Prostate gland (tissue), 2 donors: ENCODE results near the gene GPR137B. TPM values are rescaled to one million over a fixed set of nuclear protein-coding genes. Genes with fewer than 3 reads are reported as not detected.

Experiments
- DNase-seq: peaks from one replicate; pipeline ENCODE4 v3.0.0-alpha.2; 2019; ENCODE audit warnings: low spot score
- H3K27ac ChIP-seq, 2 donors: fragments of 200-600 bp; sonication (generic); 2 replicates each; pipeline ENCODE4 v1.5.1; 2017 to 2019
- H3K27me3 ChIP-seq: fragments of 200-600 bp; sonication (generic); replicated peaks from 2 replicates; pipeline ENCODE4 v1.5.1; 2019; ENCODE audit not compliant: insufficient read depth
- H3K36me3 ChIP-seq, 2 donors: fragments of 200-600 bp; sonication (generic); 1 replicate in 1 of 2; 2 replicates in 1 of 2; pipeline versions ENCODE4 v1.5.1 to v1.8.1; 2017 to 2019
- H3K4me1 ChIP-seq: fragments of 200-600 bp; sonication (generic); replicated peaks from 2 replicates; pipeline ENCODE4 v1.5.1; 2019
- H3K4me3 ChIP-seq, 2 donors: fragments of 200-600 bp; sonication (generic); 2 replicates each; pipeline ENCODE4 v1.5.1; 2017 to 2019
- H3K9me3 ChIP-seq: fragments of 200-600 bp; sonication (generic); 2 replicates; pipeline ENCODE4 v1.5.1; 2017
- CTCF ChIP-seq, 4 experiments: fragments of 200-600 bp in 2 of 4; fragments of 450-650 bp in 2 of 4; sonication (generic) in 2 of 4; IDR thresholded peaks; 1 replicate in 3 of 4; 2 replicates in 1 of 4; pipeline ENCODE4 v1.5.1; 2016 to 2019; ENCODE audit warnings: antibody characterized with exemption in 4 of 4, mild to moderate bottlenecking in 2 of 4, moderate library complexity in 2 of 4
- POLR2A ChIP-seq: fragments of 450-650 bp; IDR thresholded peaks from one replicate; pipeline ENCODE4 v1.6.1; 2016; ENCODE audit warnings: antibody characterized with exemption, mild to moderate bottlenecking
- POLR2AphosphoS5 ChIP-seq: sonication (generic); formaldehyde crosslinking; IDR thresholded peaks from one replicate; pipeline ENCODE4 v1.6.1; 2017; ENCODE audit warnings: antibody characterized with exemption
- WGBS: methylation state at CpG from one replicate; pipeline ENCODE4 v1.1.5; 2018; 5-methylcytosine and 5-hydroxymethylcytosine counted together
- intact Hi-C: fragments of 100-400 bp; cut with DNase I; formaldehyde crosslinking; loops from one replicate; pipeline ENCODE4 v1.14.2; 2022
- total RNA-seq, 2 donors: library from RNA; depleted of rRNA; stranded (reverse); fragments of >200 nt; gene quantifications; one replicate each; pipeline ENCODE4 v1.1.0, GENCODE V29; 2016

GPR137B gene
- total RNA-seq, 2 donors from 2014 or later, result 9.1 to 33.7 TPM

DNA sequence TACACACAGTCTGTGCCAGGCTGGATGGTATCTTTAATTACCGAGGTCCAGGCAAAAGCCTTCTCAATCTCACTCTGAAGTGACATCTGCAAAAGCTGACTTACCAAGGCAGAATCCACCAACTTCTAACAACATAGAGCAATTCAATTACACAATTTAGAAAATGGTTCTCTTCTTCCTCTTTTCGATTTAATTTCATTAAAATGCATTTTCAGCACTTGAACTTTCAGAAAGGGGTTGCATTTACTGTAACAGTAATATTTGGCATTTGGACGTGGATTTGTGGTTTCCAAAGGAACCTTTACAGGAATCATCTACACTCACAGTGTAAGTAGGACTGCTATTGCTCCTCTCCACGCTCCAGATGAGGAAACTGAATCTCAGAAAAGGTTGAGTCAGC lies 86.1 kb downstream of the GPR137B start:
- 86% methylated on average over 4 of the region's 4 CpGs for WGBS
- TF ChIP-seq CTCF (IDR thresholded peaks at IDR 0.05), result no peak
- TF ChIP-seq POLR2AphosphoS5, result no peak
- TF ChIP-seq POLR2A, result no peak
- H3K27me3 ChIP-seq, result no peaks in the 10 kb centered on the region
- H3K27ac ChIP-seq, result no peak overlapping the region
- no peaks in the 10 kb centered on the region for H3K36me3 ChIP-seq
- no peaks in the 10 kb centered on the region for H3K9me3 ChIP-seq
- no peaks in the 10 kb centered on the region for H3K4me1 ChIP-seq
- DNase-seq, result no peak
- intact Hi-C loops, result no loop called here
- H3K4me3 ChIP-seq, result no peak overlapping the region

- TF ChIP-seq POLR2AphosphoS5, result no peak
- H3K9me3 ChIP-seq, result no peaks in the 10 kb centered on the region
- WGBS, result 98% methylated on average over 3 of the region's 3 CpGs
- H3K36me3 ChIP-seq, result no peaks in the 10 kb centered on the region
- H3K27ac ChIP-seq, result no peak overlapping the region
- DNase-seq, result no peak
- no peak overlapping the region for H3K4me3 ChIP-seq
- no peaks in the 10 kb centered on the region for H3K27me3 ChIP-seq
- no peaks in the 10 kb centered on the region for H3K4me1 ChIP-seq
- intact Hi-C loops, result no loop called here
These were observed 92.8 kb downstream of the GPR137B start for GRCh38 chr1:236235116-236235515.

DNA sequence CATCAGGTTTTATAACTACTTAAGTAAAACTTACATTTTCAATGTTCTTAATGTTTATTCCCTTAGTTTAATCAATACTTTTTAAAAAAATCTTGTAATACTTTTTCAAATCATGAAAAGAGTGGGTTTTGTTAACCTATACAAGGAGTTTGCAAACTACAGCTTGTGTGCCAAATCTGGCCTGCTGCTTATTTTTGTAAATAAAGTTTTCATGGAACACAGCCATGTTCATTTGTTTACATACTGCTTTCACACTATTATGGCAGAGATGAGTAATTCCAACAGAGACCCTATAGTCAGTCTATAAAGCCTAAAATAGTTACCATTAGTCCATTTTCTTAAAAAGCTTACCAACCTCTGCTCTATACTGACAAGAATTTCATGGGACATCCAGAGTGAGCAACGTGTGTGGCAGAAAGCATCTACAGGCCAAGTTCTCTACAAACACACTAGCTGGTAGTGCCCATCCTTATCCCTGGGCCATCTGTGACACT lies 96.8 kb downstream of the GPR137B start:
- no peaks in the 10 kb centered on the region for H3K9me3 ChIP-seq
- DNase-seq, result no peak
- no peak overlapping the region for H3K27ac ChIP-seq
- TF ChIP-seq POLR2A (no peak), POLR2AphosphoS5 (no peak)
- intact Hi-C loops, result no loop called here
- H3K4me1 ChIP-seq, result no peaks in the 10 kb centered on the region
- WGBS, result 74% methylated on average over 1 of the region's 1 CpG
- H3K27me3 ChIP-seq, result no peaks in the 10 kb centered on the region
- no peaks in the 10 kb centered on the region for H3K36me3 ChIP-seq
- H3K4me3 ChIP-seq, result no peak overlapping the region

- no peaks in the 10 kb centered on the region for H3K9me3 ChIP-seq
- H3K27ac ChIP-seq, result no peak overlapping the region
- no peaks in the 10 kb centered on the region for H3K4me1 ChIP-seq
- DNase-seq, result no peak
- no peak for TF ChIP-seq POLR2AphosphoS5
- no peak overlapping the region for H3K4me3 ChIP-seq
- H3K27me3 ChIP-seq, result no peaks in the 10 kb centered on the region
- WGBS, result 95% methylated on average over 3 of the region's 3 CpGs
- intact Hi-C loops, result no loop called here
- no peaks in the 10 kb centered on the region for H3K36me3 ChIP-seq
These were observed 98.3 kb downstream of the GPR137B start for GRCh38 chr1:236240675-236241074.

- no peak for TF ChIP-seq CTCF (IDR thresholded peaks at IDR 0.05)
- no peak for TF ChIP-seq POLR2A
- TF ChIP-seq POLR2AphosphoS5, result no peak
- Histone ChIP-seq H3K27me3 (no peaks in the 10 kb centered on the region), H3K4me3 (no peak overlapping the region), H3K4me1 (no peaks in the 10 kb centered on the region), H3K36me3 (no peaks in the 10 kb centered on the region), H3K27ac (no peak overlapping the region), H3K9me3 (no peaks in the 10 kb centered on the region)
- intact Hi-C loops, result no loop called here
- DNase-seq, result no peak
- 87% methylated on average over 2 of the region's 2 CpGs for WGBS
These were observed 100.2 kb downstream of the GPR137B start for GRCh38 chr1:236242568-236242967.

DNA sequence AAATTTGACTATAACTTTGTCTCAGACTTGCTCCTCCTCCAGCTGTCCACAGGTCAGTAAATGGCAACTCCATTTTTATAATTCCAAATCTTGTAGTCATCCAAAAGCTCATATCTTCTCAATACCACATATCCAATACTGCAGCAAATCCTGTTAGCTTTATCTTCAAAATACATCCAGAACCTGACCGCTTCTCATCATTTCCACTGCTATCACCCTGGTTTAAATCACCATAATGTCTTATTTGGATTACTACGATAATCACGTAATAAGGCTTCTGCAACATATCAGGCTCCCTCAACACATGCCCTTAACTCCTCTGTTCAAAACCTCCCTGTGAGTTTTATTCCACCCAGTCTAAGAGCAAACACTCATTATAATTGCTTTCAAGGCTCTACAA lies 104.9 kb downstream of the GPR137B start:
- DNase-seq, result no peak
- H3K36me3 ChIP-seq, result no peaks in the 10 kb centered on the region
- H3K27ac ChIP-seq, result no peak overlapping the region
- TF ChIP-seq CTCF (IDR thresholded peaks at IDR 0.05), result no peak
- TF ChIP-seq POLR2A, result no peak
- TF ChIP-seq POLR2AphosphoS5, result no peak
- no peak overlapping the region for H3K4me3 ChIP-seq
- no peaks in the 10 kb centered on the region for H3K27me3 ChIP-seq
- no peaks in the 10 kb centered on the region for H3K9me3 ChIP-seq
- intact Hi-C loops, result no loop called here
- 97% methylated on average over 3 of the region's 3 CpGs for WGBS
- H3K4me1 ChIP-seq, result no peaks in the 10 kb centered on the region
